CD4-positive, alpha-beta T cell treated with Interleukin-10 for 1 hour (primary cell): ENCODE results near the gene FIG4.
"Not testable (repeated sequence)": the region's sequence is repeated elsewhere in the genome, so short reads cannot be mapped to it uniquely, and the experiment has no call there.

ENCODE experiments used
- DNase-seq: peaks from one replicate; pipeline ENCODE4 v3.0.0-alpha.2; 2020

FIG4 gene

GRCh38 chr6:109762769-109763441, 71.8 kb downstream of the FIG4 start:
- DNase-seq = no peak

- no peak for DNase-seq
Measured at GRCh38 chr6:109766167-109766566, 75.1 kb downstream of the FIG4 start.

GRCh38 chr6:109767961-109768360, 76.9 kb downstream of the FIG4 start:
- DNase-seq = no peak

- no peak for DNase-seq
Measured at GRCh38 chr6:109768485-109768884, 77.4 kb downstream of the FIG4 start.

GRCh38 chr6:109769213-109769612, 78.1 kb downstream of the FIG4 start:
- DNase-seq = no peak

GRCh38 chr6:109770047-109770446, 79.0 kb downstream of the FIG4 start:
- no peak for DNase-seq

- no peak for DNase-seq
Measured at GRCh38 chr6:109770779-109771178, 79.7 kb downstream of the FIG4 start.

GRCh38 chr6:109771939-109772755, 81.1 kb downstream of the FIG4 start:
- DNase-seq = not testable (repeated sequence)

- no peak for DNase-seq
Measured at GRCh38 chr6:109772883-109773431, 81.9 kb downstream of the FIG4 start.

GRCh38 chr6:109781001-109781400, 89.9 kb downstream of the FIG4 start:
- no peak for DNase-seq

GRCh38 chr6:109782491-109782999, 91.4 kb downstream of the FIG4 start:
- no peak for DNase-seq

GRCh38 chr6:109783250-109783986, 92.3 kb downstream of the FIG4 start:
- DNase-seq = no peak

- no peak for DNase-seq
Measured at GRCh38 chr6:109787312-109787711, 96.2 kb downstream of the FIG4 start.

- DNase-seq = no peak
Measured at GRCh38 chr6:109788687-109789086, 97.6 kb downstream of the FIG4 start.

- DNase-seq = no peak
Measured at GRCh38 chr6:109790131-109790530, 99.0 kb downstream of the FIG4 start.

- no peak for DNase-seq
Measured at GRCh38 chr6:109791301-109791700, 100.2 kb downstream of the FIG4 start.

- no peak for DNase-seq
Measured at GRCh38 chr6:109793021-109793420, 101.9 kb downstream of the FIG4 start.

GRCh38 chr6:109793792-109794191, 102.7 kb downstream of the FIG4 start:
- no peak for DNase-seq

- no peak for DNase-seq
Measured at GRCh38 chr6:109794201-109794923, 103.3 kb downstream of the FIG4 start.

- no peak for DNase-seq
Measured at GRCh38 chr6:109795994-109796555, 105.0 kb downstream of the FIG4 start.

GRCh38 chr6:109799129-109799528, 108.0 kb downstream of the FIG4 start:
- no peak for DNase-seq

- no peak for DNase-seq
Measured at GRCh38 chr6:109799664-109800063, 108.6 kb downstream of the FIG4 start.
